HepG2 (cell line): ENCODE data around the gene POU2AF3. TPM values are rescaled to one million over a fixed set of nuclear protein-coding genes. Genes with fewer than 3 reads are reported as not detected.

Source experiments
- ATAC-seq: fragments of 200-7000 bp; cut with Tn5 transposase; 3 replicates; pipeline ENCODE4 v1.9.1; 2020; ENCODE audit warnings: mild to moderate bottlenecking, moderate library complexity
- BruUV-seq: library from RNA; stranded (reverse); fragments of 400-500 nt; replicated peaks from 2 replicates; lab custom pipeline; 2021; lab: Mats Ljungman, UMichigan
- CTCF ChIA-PET: fragments of 300-600 bp; formaldehyde crosslinking; extraction: SDS; loops from one replicate; lab custom pipeline; 2021; ENCODE audit warnings: low total read pairs, inconsistent platforms, low intra/inter-chr PET ratio; lab: Yijun Ruan, JAX
- POLR2A ChIA-PET: fragments of 350-600 bp; sonication (Branson Sonifier 250); formaldehyde crosslinking; loops from one replicate; lab custom pipeline; 2020; ENCODE audit warnings: antibody characterized with exemption, inconsistent platforms; lab: Yijun Ruan, JAX
- DNase-seq: peaks from one replicate; pipeline ENCODE4 v3.0.0-alpha.2; 2015; ENCODE audit warnings: low spot score
- FAIRE-seq: peaks from 3 replicates; lab custom pipeline; 2011; peaks lifted over from hg19 to GRCh38; lab: Jason Lieb, UNC
- H2AFZ ChIP-seq: one replicate; pipeline ENCODE4 v1.6.1; 2011; ENCODE audit warnings: low read length, inconsistent platforms
- H3K27ac ChIP-seq: fragments of 300-600 bp; 3 replicates; pipeline ENCODE4 v1.8.0; 2011; ENCODE audit warnings: mixed run types, mild to moderate bottlenecking, mixed read lengths, low read length, inconsistent platforms; ENCODE audit not compliant: insufficient read depth; ENCODE audit errors: extremely low read length
- H3K27me3 ChIP-seq, 2 experiments: fragments of 200-600 bp in 1 of 2; 2 replicates in 1 of 2; 3 replicates in 1 of 2; pipeline versions ENCODE4 v1.6.0 to v1.8.0; 2011; ENCODE audit warnings: low read length in 2 of 2, mild to moderate bottlenecking in 2 of 2, moderate library complexity in 2 of 2, inconsistent platforms in 1 of 2; ENCODE audit not compliant: insufficient read depth in 2 of 2, control insufficient read depth in 1 of 2
- H3K36me3 ChIP-seq, 2 experiments: fragments of 200-600 bp in 1 of 2; replicated peaks in 1 of 2; 2 replicates in 1 of 2; 3 replicates in 1 of 2; pipeline versions ENCODE4 v1.5.1 to v1.8.0; 2011; ENCODE audit warnings: low read length in 2 of 2, inconsistent platforms in 1 of 2; ENCODE audit not compliant: insufficient read depth in 2 of 2, control insufficient read depth in 1 of 2
- H3K4me1 ChIP-seq: 2 replicates; pipeline ENCODE4 v1.5.1; 2012; ENCODE audit warnings: low read length, inconsistent platforms; ENCODE audit not compliant: insufficient read depth
- H3K4me2 ChIP-seq: 2 replicates; pipeline ENCODE4 v1.6.0; 2011; ENCODE audit warnings: low read depth, low read length, inconsistent platforms
- H3K4me3 ChIP-seq, 3 experiments: fragments of 200-600 bp in 1 of 3; sonication (generic), shearing (Covaris generic) in 1 of 3; replicated peaks in 1 of 3; 2 replicates each; pipeline ENCODE4 v1.5.1; 2011 to 2016; ENCODE audit warnings: low read length in 3 of 3, inconsistent platforms in 2 of 3, low read depth in 2 of 3, mild to moderate bottlenecking in 2 of 3, control low read depth in 1 of 3, mixed read lengths in 1 of 3; ENCODE audit not compliant: insufficient read depth in 1 of 3
- H3K79me2 ChIP-seq: one replicate; pipeline ENCODE4 v1.6.1; 2011; ENCODE audit warnings: low read length, inconsistent platforms; ENCODE audit not compliant: insufficient read depth
- H3K9ac ChIP-seq: 2 replicates; pipeline ENCODE4 v1.6.0; 2011; ENCODE audit warnings: mild to moderate bottlenecking, low read depth, low read length, inconsistent platforms; ENCODE audit not compliant: insufficient read depth
- H3K9me3 ChIP-seq: 2 replicates; pipeline ENCODE4 v1.5.1; 2012; ENCODE audit warnings: mild to moderate bottlenecking, low read length
- H4K20me1 ChIP-seq: 2 replicates; pipeline ENCODE4 v1.6.0; 2011; ENCODE audit warnings: inconsistent platforms, mild to moderate bottlenecking, low read length, moderate library complexity; ENCODE audit not compliant: insufficient read depth
- ATRX ChIP-seq: sonication (generic); formaldehyde crosslinking; IDR thresholded peaks from 2 replicates; pipeline ENCODE4 v1.4.0; 2020; ENCODE audit warnings: missing genetic modification reagents, borderline replicate concordance
- EEA1 ChIP-seq: sonication (generic); formaldehyde crosslinking; IDR thresholded peaks from 2 replicates; pipeline ENCODE4 v1.5.1; 2020; ENCODE audit warnings: mild to moderate bottlenecking, missing genetic modification reagents, borderline replicate concordance
- ONECUT2 ChIP-seq: sonication (generic); formaldehyde crosslinking; IDR thresholded peaks from 2 replicates; pipeline ENCODE4 v1.4.0; 2020; ENCODE audit warnings: missing genetic modification reagents
- SIX4 ChIP-seq: sonication (generic); formaldehyde crosslinking; IDR thresholded peaks from 2 replicates; pipeline ENCODE4 v1.4.0; 2020; ENCODE audit warnings: missing genetic modification reagents
- TCF12 ChIP-seq, 2 experiments: fragments of 450-650 bp in 1 of 2; sonication (generic) in 1 of 2; formaldehyde crosslinking in 1 of 2; IDR thresholded peaks; 2 replicates each; pipeline versions ENCODE4 v1.6.1 to v1.8.0; 2017 to 2022; ENCODE audit warnings: antibody characterized with exemption in 1 of 2, mild to moderate bottlenecking in 1 of 2, missing genetic modification reagents in 1 of 2, moderate library complexity in 1 of 2
- WGBS: methylation state at CpG from one replicate; pipeline ENCODE4 v1.1.6; 2017; ENCODE audit warnings: low lambda C conversion rate; 5-methylcytosine and 5-hydroxymethylcytosine counted together
- in situ Hi-C: cut with HindIII; loops from 2 replicates; pipeline ENCODE4 v1.10.0; 2017; ENCODE audit warnings: low pct_unique_long_range_greater_than_20kb; ENCODE audit not compliant: extremely low pct_ligation_motif_present
- intact Hi-C: fragments of 100-400 bp; cut with micrococcal nuclease; formaldehyde crosslinking; loops from one replicate; pipeline ENCODE4 v1.10.0; 2022; ENCODE audit not compliant: unreplicated experiment
- polyA plus RNA-seq, 8 experiments: library from polyadenylated mRNA; depleted of rRNA in 3 of 8; stranded (reverse) in 7 of 8; unstranded in 1 of 8; fragments of >200 nt; fragmentation: Illumina TruSeq in 4 of 8; extraction: Trizol in 4 of 8; gene quantifications; 2 replicates each; pipeline versions ENCODE4 v1.2.1 to v1.2.3, GENCODE V29; 2011 to 2016; ENCODE audit warnings: low read depth in 4 of 8, missing spikeins in 1 of 8, mixed read lengths in 1 of 8; ENCODE audit not compliant: insufficient read depth in 1 of 8
- total RNA-seq, 5 experiments: library from RNA; depleted of rRNA; stranded (reverse); fragments of >200 nt; fragmentation: Illumina TruSeq; extraction: Trizol; gene quantifications; 2 replicates each; pipeline ENCODE4 v1.2.3, GENCODE V29; 2016; ENCODE audit warnings: low read depth in 1 of 5
- TF ChIP-seq, protein P1 (sequence below): sonication (generic); formaldehyde crosslinking; IDR thresholded peaks from 2 replicates; pipeline ENCODE4 v1.5.1; 2020; ENCODE audit warnings: missing genetic modification reagents, mild to moderate bottlenecking, borderline replicate concordance
- TF ChIP-seq, protein P2 (sequence below): sonication (generic); formaldehyde crosslinking; IDR thresholded peaks from 2 replicates; pipeline ENCODE4 v1.8.1; 2022; ENCODE audit warnings: mild to moderate bottlenecking, missing genetic modification reagents

The POU2AF3 gene
- total and polyA plus RNA-seq, 2 of the 13 experiments (the other 11 are each of a cell fraction or from before 2014, with no cell fraction given): 7.8 to 71.2 TPM

DNA sequence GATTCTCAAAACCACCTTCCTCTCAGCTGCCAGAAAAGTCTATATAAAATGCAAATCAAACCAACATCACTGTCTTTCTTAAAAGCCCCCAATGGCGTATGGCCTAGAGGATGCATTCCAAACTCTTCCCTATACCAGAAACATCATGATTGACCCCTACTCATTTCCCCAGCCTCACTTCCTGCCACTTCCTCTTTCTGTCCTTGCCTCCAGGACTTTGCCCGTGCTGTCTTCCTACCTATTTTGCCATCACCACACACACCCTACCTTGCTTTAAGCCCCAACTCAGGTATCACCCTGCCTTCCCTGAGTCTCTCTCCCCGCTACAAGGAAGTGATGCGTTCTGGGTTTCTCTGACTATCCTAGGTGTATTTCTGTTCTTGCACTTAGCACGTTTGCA is 44.7 kb upstream of the POU2AF3 start (continued):
- TF ChIP-seq TCF12 (IDR thresholded peaks at IDR 0.05) (no peak), TCF12 (CRISPR knock-in tag; IDR thresholded peaks at IDR 0.05) (no peak), SIX4 (no peak)
- TF ChIP-seq, protein P1, sequence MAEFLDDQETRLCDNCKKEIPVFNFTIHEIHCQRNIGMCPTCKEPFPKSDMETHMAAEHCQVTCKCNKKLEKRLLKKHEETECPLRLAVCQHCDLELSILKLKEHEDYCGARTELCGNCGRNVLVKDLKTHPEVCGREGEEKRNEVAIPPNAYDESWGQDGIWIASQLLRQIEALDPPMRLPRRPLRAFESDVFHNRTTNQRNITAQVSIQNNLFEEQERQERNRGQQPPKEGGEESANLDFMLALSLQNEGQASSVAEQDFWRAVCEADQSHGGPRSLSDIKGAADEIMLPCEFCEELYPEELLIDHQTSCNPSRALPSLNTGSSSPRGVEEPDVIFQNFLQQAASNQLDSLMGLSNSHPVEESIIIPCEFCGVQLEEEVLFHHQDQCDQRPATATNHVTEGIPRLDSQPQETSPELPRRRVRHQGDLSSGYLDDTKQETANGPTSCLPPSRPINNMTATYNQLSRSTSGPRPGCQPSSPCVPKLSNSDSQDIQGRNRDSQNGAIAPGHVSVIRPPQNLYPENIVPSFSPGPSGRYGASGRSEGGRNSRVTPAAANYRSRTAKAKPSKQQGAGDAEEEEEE (CRISPR knock-in tag): no peak
- TF ChIP-seq, all 625 proteins: peak for 0

DNA sequence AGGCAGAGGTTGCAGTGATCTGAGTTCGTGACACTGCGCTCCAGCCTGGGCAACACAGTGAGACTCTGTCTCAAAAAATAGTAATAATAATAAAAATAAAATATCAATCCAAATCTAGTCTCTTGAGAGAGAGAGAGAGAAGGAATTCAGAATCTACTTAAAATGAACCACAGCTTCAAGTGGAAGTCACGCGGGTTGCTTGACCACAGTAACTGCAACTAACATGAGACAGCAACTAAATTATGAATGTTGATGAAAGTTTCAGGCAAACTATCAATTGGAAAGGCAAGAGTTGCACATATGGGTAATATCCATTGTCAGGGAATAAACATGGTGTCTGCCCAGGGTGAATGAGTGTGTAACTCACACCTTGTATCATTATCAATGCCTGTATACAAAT is 40.3 kb upstream of the POU2AF3 start:
- WGBS: 78% methylated on average over 4 of the region's 4 CpGs
- ChIA-PET POLR2A (no interaction called here), CTCF (no interaction called here)
- H3K27ac ChIP-seq: no peak overlapping the region
- no peaks in the 10 kb centered on the region for H3K9me3 ChIP-seq
- no peak for ATAC-seq
- peaks cover 0 to 5% of the 10 kb centered on the region in 2 experiments; a peak in 2 of 5 replicates for H3K27me3 ChIP-seq
- no peak for DNase-seq
- BruUV-seq: no TSS peak
- intact Hi-C loops (no loop called here), in situ Hi-C loops (no loop called here)
- H3K4me1 ChIP-seq: no peaks in the 10 kb centered on the region
- FAIRE-seq: no peak
- H3K79me2 ChIP-seq: no peaks in the 10 kb centered on the region
- H3K9ac ChIP-seq: no peak overlapping the region
- no peaks in the 10 kb centered on the region for H3K36me3 ChIP-seq
- no peaks in the 10 kb centered on the region for H4K20me1 ChIP-seq
- no peak for TF ChIP-seq ATRX (CRISPR knock-in tag)
- TF ChIP-seq, protein P2, sequence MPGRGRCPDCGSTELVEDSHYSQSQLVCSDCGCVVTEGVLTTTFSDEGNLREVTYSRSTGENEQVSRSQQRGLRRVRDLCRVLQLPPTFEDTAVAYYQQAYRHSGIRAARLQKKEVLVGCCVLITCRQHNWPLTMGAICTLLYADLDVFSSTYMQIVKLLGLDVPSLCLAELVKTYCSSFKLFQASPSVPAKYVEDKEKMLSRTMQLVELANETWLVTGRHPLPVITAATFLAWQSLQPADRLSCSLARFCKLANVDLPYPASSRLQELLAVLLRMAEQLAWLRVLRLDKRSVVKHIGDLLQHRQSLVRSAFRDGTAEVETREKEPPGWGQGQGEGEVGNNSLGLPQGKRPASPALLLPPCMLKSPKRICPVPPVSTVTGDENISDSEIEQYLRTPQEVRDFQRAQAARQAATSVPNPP: no peak
- TF ChIP-seq EEA1 (CRISPR knock-in tag): no peak
- no peak for TF ChIP-seq ONECUT2 (CRISPR knock-in tag)
- no peak overlapping the region for H3K4me3 ChIP-seq
- H2AFZ ChIP-seq: no peak overlapping the region
- no peak overlapping the region for H3K4me2 ChIP-seq
